Hematopoietic multipotent progenitor cell treated with erythropoietin and hydrocortisone succinate and interleukin-3 and kit ligand, for 6 days (in vitro differentiated cells): ENCODE measurements around the gene ZFYVE26.
"Not testable (repeated sequence)": the region's sequence is repeated elsewhere in the genome, so short reads cannot be mapped to it uniquely, and the experiment has no call there.

ENCODE experiments used
- DNase-seq: peaks from one replicate; pipeline ENCODE4 v3.0.0-alpha.2; 2015

Gene ZFYVE26

DNA sequence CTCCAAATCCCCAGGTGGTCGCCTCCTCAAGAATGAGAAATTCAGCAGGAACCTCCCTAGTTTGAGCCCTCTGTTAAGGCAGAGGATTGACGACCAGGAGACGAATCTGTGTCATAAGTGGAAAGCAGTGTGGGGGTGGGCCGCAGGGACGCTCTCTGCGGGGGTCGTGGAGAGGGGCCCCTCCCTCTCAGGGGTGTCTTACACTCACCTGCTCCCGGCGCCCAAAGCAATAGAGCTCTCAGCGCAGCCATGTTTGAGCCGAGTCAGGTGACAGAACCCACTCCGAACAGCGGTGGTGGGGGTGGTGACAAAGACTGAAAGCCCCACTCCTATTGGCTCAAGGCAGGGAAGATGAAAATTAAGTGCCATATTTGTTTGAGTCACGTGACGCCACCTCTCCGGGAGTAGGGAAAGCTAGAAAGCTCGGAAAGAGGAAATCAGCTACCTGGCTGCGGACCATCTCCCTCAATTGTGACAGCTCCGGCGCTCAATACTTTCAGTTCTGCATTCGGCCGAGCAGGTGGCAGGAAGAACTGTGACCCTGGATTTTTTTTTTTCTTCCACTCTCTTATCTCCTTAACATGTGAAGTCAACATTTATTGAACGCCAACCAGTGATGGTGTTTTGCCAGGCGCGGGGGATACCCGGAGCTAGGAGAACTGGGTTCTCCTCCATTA is at the start of gene ZFYVE26:
Gene ZFYVE26, minus strand, starts transcription at position 265 of the 677 bp plus-strand sequence. CDS start 627 bp downstream, outside the sequence.
- DNase-seq = peak; percentile 98

DNA sequence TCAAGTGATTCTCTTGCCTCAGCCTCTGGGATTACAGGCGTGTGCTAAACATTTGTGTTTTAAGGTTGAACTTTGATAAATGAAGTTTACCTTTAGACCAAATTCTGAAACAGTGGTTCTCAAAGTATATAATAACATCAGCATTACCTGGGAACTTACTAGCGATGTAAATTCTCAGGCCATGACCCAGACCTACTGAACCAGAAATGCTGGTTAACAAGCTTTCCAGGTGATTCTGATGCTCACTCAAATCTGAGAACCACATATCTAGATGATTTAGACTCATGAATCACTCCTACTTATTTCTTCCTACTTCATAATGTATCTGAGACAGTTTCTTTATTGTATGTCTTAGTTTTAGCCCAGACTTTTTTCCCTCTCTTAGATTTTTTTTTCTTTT is 46.8 kb upstream of the ZFYVE26 start:
- no peak for DNase-seq

DNA sequence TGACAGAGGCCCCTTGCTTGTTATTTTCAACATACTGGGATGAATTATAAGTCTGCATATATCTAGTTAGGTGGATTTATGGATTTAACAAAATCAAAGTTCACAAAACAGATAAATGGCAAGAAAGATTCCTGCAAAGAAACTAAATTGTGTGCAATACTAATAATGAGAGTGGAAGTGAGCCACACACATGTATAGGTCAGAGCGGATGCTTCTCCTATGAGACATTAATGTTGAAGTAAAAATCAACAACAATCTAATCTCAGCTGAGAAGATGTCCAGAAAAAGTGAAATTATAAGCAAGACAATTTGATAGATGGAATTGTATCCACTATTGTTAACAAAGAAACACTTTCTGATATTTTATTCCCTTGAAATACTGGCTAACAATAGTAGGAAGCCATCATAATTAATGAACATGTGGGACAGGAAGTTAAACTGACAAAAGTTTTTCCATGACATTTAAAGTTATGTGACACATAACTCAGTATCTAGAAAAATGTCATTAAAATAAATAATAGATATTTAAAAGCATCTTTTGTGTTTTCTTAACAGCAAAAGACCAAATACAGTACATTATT is 42.9 kb upstream of the ZFYVE26 start:
- no peak for DNase-seq

DNA sequence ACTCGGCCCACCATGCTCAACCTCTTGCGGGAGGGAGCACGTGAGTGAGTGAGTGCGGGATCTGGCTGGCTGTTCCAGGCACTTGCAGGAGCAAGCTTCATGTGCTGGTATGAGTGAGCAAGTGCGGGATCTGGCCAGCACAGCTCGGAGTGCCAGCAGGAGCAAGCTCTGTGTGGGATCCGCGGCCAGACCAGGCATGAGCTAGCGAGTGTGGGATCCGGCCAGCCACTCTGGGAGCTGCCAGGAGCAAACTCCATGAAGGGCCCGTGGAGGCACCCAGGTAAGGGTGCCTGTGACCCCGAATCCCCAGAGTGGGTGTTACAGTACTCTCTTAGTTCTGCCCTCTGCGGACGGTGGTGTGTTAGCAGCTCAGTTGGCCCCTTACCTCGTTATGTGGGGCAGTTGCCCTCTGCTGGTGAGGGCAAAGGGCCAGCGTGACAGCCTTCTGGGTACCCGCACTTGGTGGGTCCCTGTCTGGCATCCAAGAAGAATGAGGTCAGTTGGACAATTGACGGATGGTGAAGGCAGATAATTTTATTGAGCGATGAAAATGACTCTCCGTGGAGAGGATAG is 41.5 kb upstream of the ZFYVE26 start:
- no peak for DNase-seq

DNA sequence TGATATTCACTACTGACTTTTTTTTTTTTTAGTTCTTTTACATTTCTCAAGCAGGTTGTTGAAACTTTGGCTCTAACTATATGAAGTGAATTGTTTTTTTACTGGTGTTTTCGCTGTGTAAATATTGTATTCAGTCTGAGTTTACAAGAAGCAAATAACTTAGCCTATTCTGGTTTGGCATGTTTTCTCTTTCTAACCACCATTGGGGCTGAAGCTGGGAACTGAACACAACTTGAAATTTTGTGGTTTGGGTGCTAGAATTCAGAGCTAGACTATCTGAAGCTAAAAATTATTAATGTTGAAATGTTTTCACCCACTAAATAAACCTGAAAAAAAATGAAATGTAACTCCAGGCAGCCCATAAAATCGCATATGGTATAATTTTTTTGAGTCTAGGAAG is 40.4 kb upstream of the ZFYVE26 start:
- no peak for DNase-seq

DNA sequence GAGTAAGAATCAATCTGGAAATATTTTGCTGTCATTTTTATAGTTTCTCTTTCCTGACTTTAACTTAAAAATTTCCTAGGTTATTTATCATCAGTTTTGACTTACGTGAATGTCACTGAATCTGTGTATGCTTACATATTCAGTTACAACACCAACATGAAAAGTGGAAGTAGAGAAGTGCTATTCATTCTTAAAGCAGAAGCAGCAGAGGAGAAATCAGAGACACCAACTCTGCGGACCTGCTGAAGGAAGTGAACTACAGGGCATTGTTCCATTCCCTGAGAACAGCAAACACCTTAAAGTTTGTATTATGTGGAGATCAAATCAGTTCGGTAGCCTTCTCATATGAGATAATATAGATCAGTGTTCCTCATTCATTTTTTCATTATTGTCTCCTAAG is 37.3 kb upstream of the ZFYVE26 start:
- peak; percentile 31 for DNase-seq

DNA sequence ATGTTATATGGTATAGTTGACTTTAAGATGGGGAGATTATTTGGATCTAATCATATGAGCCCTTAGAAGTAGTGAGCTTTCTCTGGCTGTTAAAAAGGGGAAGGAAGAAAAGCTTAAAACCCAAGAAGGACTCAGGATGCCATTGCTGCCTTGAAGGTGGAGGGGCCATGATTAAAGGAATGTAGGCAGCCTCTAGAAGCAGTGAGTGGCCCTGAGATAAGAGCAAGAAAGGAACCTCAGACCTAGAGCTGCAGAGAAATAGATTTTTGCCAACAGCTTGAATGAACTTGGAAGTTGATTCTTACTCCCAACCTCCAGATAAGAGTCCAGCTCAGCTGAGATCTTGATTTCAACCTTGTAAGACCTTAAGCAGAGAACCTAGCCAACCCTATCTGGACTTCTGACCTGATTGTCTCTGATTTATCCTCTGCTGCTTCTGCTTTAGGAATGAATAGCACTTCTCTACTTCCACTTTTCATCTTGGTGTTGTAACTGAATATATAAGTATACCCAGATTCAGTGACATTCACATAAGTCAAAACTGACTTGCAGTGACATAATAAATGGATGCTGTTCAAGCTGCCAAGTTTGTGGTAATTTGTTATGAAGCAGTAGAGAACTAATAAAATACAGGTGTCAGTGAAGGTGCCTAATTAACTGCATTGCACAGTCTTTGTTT is 36.7 kb upstream of the ZFYVE26 start:
- DNase-seq = peak; percentile 15

DNA sequence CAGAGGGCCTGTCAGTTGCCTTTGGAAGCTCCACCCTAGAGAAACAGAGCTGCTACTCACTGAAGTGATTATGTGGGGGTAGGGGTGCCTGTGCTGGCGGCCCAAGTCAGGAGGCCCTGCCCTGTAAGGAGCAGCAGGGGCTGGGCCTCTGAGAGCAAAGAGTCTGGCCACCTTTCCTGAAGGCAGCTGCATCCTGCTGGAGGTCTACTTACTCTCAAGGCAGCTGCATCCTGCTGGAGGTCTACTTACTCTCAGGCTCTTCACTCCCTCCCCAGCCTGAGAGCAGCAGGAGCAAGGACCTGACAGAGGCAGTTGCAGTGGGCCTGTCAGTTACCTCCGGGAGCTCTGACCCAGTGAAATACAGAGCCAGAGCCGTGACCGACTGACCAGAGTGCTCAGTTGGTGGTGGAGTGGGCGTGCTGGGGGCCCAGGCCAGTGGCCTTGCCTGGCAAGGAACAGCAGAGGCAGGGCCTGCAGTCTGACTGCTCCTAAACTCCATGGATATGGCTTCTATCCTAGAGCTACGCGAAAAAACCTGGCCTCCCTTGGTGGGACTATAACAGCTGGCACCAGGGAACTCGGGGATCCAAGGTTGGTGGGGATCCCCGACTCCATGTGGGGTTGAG is 35.5 kb upstream of the ZFYVE26 start:
- DNase-seq = no peak

DNA sequence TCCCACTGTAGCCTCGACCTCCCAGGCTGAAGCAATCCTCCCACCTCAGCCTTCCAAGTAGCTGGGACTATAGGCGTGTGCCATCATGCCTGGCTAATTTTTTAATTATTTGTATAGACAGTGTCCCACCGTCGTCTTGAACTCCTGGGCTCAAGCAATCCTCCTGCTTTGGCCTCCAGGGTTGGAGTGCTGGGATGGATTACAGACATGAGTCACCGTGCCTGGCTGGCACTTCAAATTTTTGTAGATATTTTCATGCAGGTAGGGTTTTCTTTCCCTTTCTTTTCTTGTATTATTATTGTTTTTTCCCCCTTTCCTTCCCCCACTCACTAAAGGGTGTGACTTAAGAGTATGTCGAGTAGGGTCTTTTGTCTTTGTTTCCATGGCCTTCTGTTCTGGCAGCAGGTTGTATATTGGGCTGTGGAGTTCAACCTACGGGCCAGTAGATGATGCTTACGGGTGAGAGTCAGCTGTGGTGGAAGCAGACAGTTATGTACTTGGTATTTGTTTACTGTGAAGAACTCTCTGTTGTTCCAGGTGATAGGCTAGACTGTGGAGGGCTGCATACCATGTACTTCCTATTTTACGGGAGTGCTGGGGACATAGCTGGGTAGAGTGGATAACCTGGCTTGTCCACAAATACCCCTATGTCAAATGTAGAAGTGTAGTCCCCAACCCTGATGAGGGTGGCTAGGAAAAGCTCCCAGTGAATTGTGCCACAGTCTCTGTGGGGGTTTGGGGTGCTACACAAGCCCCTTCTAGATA is 33.9 kb upstream of the ZFYVE26 start:
- DNase-seq = no peak

DNA sequence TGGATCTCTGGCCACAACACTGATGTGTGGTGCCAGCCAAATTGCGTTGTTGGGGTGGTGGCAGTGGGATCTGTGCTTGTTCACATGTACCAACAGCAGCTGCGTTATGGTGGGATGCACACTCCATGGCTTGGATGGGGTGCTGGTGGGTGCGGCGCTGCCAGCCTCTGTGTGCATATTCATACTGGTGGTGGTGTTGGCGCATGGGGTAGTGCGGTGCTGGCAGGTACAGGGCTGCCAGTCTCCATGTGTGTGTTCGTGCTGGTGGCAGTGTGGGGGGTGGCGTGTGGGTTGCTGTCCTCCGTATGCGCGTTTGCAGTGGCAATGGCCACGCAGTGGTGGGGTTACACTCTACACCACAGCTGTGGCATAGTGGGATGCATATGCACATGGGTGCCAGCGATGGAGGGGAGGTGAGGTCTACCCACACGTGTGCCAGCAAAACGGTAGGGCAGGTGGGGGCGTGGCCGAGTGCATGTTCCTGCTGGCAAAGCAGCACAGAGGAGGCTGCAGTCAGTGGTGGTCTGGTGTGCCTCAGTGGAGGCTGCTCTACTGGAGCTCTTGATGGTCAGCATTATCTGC is 29.7 kb upstream of the ZFYVE26 start:
- no peak for DNase-seq

DNA sequence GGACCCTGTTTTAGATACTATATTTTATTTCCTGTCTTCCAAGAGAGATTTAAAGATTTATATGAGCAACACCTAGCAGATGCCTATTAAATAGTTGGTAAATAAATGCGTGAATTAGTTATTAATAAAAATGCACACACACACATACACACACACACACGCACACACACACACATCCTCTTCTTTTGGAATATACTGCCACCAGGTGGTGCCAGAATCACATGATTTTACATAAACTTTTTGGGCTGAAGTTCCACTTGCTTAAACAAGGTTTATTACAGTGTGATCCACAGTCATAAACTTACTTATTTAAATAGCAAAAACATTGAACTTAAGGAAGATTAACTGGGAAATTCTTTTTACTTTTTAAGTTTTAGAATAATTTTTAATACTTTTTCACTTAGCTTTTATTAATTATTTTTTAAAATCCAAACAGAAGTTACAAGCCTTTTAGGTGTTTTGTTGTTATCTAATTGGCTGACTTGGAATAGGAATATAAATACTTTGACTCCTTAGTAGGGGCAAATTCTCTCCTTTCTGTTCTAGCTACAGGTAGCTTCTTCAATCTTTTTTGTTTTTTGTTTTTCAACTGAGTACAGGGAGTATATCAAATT is 20.7 kb upstream of the ZFYVE26 start:
- DNase-seq = peak; percentile 85

DNA sequence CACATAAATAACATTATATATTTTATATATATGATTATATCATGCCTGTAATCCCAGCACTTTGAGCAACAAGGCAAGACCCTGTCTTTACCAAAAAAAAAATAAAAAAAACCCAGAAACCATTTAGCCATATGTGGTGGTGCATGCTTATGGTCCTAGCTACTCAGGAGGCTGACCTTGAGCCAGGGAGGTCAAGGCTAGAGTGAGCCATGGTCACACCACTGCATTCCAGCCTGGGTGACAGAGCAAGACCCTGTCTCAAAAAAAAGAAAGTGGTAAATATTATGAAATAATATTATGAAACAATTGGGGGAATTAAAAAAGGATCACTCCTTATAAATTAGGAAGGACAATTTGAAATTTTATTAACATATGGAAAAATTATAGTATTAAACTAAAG is 19.2 kb upstream of the ZFYVE26 start:
- DNase-seq = no peak

DNA sequence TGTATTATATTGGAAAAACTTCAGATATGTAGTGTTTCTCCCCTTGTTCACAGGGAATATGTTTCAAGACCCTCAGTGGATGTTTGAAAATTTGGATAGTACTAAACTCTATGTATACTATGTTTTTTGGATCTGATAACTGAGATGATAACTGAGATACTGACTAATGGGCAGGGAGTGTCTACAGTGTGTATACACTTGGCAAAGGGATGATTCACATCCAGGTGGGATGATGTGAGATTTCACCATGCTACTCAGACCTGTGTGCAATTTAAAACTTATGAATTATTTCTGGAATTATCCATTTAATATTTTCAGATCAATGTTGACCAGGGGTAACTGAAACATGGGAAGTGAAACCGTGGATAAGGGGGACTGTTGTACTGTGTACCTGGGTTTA is 17.0 kb upstream of the ZFYVE26 start:
- no peak for DNase-seq

DNA sequence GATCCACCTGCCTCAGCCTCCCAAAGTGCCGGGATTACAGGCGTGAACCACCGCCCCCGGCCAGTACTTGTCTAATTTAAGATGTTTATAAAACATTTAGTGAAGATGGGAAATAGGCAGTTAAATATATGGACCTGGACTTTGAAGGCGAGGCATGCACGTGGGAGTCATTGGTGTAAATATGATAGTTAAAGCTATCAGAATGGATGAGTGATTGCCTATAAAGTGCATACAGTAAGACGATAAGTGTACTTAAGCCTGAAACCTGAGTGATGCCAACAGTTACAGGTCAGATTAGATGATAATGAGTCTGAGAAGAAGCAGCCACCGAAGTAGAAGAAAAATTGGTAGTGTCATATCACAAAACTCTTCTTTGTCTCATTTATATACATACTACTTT is 14.7 kb upstream of the ZFYVE26 start:
- DNase-seq = no peak

DNA sequence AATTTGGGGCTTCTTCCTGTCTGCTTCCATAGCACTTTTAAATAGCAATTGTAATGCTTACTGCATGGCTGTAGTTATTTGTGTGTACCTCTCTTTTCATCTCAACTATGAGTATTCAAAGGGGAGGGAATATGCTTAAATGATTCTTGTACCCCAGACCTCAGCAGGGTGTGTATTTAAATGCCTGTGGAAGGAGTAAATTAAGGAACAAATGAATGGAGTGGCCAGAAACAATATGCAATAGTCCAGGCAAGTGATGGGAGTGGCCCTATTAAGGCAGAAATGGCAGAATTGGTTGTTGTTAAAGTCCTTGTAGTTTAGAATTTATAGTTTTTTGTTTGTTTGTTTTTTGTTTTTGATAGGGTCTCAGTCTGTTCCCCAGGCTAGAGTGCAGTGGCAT is 4.7 kb upstream of the ZFYVE26 start:
- no peak for DNase-seq

DNA sequence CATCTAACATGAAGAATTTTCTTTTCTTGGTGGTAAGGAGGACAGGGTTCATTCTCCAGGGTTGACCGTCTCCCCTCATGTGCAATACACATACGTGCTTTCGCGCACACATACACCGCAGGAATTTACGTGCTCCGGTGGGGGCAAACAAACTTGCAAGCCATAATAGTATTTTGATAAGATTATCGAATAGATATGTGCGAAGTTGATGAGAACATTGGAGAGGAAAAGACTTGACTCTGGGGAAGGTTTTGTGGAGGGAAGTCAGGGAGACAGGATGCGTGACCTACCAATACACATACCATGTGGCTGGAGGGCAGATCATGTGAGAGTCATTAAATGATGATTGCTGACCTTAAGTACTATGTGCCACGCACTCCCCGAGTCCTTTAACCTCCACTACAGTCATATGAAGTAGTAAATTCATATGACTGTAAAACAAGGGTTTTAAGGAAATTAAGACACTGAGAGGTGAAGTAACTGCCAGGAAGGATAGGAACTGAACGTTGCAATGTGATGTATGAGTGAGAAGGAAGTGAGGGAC is 4.1 kb upstream of the ZFYVE26 start:
- DNase-seq = peak; percentile 59

DNA sequence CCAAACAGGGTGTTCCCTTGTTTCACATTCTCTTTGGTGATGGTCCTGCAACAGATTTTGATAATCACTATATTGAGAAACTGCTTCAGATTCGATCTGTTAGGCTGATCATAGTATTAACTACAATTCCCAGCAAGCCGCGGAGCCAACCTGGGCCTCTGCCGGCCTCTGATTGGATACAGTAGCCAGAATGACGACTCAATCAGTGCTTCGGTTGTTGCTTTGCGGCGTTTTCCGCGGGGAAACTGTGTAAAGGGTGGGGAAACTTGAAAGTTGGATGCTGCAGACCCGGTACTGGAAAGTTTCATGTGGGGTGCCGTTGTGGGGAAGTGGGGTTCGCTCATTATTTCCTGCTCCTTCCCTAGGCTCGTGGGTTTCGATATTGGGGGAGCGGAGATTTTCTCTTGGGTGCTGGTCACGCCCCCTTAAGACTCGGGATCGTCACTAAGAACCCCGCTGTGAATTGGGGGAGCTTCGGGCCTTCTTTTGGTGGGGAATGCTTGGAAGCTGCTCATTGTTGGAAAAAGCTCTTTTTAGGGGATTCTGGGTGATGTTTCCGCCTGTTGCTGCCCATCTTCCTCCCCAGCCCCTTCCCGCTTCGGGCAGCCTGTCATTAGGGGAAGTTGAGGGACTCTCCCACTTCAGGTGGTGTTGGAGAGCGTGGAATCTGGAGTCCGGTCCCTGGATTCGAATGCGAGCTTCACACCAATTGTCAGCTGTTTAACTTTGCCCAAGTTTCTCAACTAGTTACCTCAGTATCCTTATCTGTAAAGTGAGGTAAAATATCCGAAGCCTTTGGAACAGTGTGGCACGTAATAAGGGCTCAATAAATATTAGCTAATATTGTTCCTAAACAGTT is 3.4 kb upstream of the ZFYVE26 start, which contains the start of gene RAD51B:
Gene RAD51B, plus strand, starts transcription at position 217 of the 859 bp plus-strand sequence.
- DNase-seq = peak; percentile 96

DNA sequence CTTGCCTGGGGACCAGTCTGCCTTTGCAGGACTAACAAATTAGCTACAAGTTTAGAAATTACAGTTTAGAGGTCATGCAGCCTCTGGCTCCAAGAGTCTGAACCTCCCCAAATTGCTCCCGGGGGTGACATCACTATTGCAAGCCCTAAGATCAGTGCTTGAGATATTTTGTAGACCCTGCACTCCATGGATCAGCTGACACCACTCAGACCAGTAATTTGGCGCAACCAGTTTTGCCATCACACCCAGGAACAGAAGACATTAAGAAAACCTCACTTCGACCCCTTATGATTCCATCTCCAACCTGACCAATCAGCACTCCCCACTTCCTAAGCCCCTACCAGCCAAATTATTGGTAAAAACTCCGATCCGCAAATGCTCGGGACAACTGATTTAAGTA is 2.1 kb upstream of the ZFYVE26 start:
- DNase-seq = not testable (repeated sequence)

DNA sequence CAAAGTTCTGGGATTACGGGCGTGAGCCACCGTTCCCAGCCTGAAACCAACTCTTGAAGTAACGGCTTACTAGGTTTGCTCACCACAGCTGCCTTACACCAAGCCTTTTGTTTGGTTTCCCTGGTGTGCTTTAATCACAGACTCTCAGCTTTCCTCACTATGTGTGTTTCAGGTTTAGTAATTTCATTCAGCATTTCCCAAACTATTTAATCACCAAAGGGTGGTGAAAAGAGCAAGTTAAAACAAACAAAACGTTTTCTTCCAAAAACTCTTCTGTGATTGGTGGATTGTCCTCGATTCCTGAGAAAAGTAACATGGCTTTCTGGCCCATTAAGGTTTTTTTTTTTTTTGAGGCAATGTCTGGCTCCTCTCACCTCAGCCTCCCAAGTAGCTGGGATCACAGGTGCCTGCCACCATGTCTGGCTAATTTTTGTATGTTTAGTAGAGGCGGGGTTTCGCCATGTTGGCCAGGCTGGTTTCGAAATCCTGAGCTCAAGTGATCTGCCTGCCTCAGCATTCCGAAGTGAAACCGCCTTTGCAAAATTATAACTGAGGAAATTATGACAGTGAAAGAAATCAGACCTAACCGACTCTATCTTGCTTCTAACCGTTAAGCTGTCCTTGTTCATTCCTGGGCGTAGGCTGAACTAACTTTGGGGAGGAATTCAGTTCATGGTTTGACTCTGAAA is 1.5 kb upstream of the ZFYVE26 start:
- DNase-seq = no peak
